Lower leg skin (tissue), 4 donors: Measurements from ENCODE around the gene MAGI2. TPM values are rescaled to one million over a fixed set of nuclear protein-coding genes. Genes with fewer than 3 reads are reported as not detected.

ENCODE experiments used
- DNase-seq, 2 donors: peaks; one replicate each; pipeline ENCODE4 v3.0.0-alpha.2; 2019; ENCODE audit warnings: low spot score in 2 of 2
- H3K4me3 ChIP-seq: fragments of 200-600 bp; sonication (generic); 2 replicates; pipeline ENCODE4 v1.5.1; 2017; ENCODE audit warnings: mild to moderate bottlenecking, low read depth; ENCODE audit not compliant: poor library complexity, severe bottlenecking
- POLR2A ChIP-seq, 2 donors: fragments of 450-650 bp; IDR thresholded peaks; one replicate each; pipeline ENCODE4 v1.6.1; 2016 to 2017; ENCODE audit warnings: antibody characterized with exemption in 2 of 2, mild to moderate bottlenecking in 1 of 2, moderate library complexity in 1 of 2
- WGBS, 2 donors: methylation state at CpG; one replicate each; pipeline ENCODE4 v1.1.5; 2018; 5-methylcytosine and 5-hydroxymethylcytosine counted together
- intact Hi-C: fragments of 100-400 bp; cut with DNase I; formaldehyde crosslinking; loops from one replicate; pipeline ENCODE4 v1.15.0; 2023; ENCODE audit warnings: low total_unique reads
- total RNA-seq, 4 donors: library from RNA; depleted of rRNA; stranded (reverse); fragments of >200 nt; gene quantifications; one replicate each; pipeline ENCODE4 v1.1.0, GENCODE V29; 2016
- TF ChIP-seq, protein P1 (sequence below), 3 donors: fragments of 450-650 bp; IDR thresholded peaks; one replicate each; pipeline ENCODE4 v1.5.1; 2016; ENCODE audit warnings: antibody characterized with exemption in 3 of 3, mild to moderate bottlenecking in 3 of 3, moderate library complexity in 2 of 3

Gene MAGI2
- total RNA-seq, 4 donors from 2014 or later = 1.6 to 3.0 (median 2.1) TPM

- DNase-seq = no peak
- 74 to 76% methylated on average over 4 of the region's 4 CpGs for WGBS, 2 donors
- no peak overlapping the region for H3K4me3 ChIP-seq
- TF ChIP-seq, protein P1, sequence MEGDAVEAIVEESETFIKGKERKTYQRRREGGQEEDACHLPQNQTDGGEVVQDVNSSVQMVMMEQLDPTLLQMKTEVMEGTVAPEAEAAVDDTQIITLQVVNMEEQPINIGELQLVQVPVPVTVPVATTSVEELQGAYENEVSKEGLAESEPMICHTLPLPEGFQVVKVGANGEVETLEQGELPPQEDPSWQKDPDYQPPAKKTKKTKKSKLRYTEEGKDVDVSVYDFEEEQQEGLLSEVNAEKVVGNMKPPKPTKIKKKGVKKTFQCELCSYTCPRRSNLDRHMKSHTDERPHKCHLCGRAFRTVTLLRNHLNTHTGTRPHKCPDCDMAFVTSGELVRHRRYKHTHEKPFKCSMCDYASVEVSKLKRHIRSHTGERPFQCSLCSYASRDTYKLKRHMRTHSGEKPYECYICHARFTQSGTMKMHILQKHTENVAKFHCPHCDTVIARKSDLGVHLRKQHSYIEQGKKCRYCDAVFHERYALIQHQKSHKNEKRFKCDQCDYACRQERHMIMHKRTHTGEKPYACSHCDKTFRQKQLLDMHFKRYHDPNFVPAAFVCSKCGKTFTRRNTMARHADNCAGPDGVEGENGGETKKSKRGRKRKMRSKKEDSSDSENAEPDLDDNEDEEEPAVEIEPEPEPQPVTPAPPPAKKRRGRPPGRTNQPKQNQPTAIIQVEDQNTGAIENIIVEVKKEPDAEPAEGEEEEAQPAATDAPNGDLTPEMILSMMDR (IDR thresholded peaks at IDR 0.05) = no peak
- no peak for TF ChIP-seq POLR2A (IDR thresholded peaks at IDR 0.05)
- intact Hi-C loops = no loop called here
These were observed 114.1 kb downstream of the MAGI2 start for GRCh38 chr7:79339208-79339925.

DNA sequence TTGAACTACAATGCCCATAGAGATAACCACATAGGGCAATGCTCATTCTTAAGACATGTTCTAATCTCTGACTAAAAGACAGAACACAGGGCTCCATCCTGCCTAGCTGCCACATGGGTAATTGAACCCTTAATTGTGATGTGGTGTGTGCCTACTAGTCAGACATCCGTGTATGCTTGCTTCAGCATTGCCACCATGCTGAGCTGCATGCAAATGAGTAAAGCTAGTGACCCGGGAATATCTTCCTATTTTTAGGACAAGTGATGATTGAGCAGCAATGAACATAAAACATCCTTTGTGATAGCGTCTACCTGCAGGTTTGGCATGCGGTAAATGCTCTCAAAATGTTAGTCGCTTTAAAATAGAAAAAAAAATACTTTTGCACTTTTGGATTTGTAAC lies 115.8 kb downstream of the MAGI2 start:
- TF ChIP-seq, protein P1 (IDR thresholded peaks at IDR 0.05) = no peak
- no peak for TF ChIP-seq POLR2A (IDR thresholded peaks at IDR 0.05)
- intact Hi-C loops = no loop called here
- no peak for DNase-seq
- no peak overlapping the region for H3K4me3 ChIP-seq
- 42 to 48% methylated on average over 5 of the region's 5 CpGs for WGBS, 2 donors

DNA sequence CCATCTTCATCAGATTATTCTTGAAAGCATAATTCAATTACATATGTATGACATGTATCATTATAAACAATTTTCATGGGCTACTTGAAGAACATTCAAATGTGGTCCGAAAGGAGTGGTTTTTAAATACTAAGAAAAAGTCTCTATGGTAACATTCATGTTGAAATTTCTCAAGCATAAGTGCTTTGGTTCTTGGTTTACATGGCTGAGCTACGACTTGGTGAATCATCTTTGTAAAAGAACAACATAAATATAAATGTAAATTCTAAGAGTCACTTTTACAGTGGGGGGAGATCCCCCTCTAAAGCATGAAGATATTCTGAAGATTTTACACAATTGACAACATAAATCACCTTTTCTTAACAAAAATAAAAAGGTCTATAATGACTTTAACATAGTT lies 118.6 kb downstream of the MAGI2 start:
- TF ChIP-seq, protein P1 (IDR thresholded peaks at IDR 0.05) = no peak
- no peak for TF ChIP-seq POLR2A (IDR thresholded peaks at IDR 0.05)
- no peak overlapping the region for H3K4me3 ChIP-seq
- WGBS, 2 donors = 85 to 87% methylated on average over 2 of the region's 2 CpGs
- no peak for DNase-seq
- intact Hi-C loops = no loop called here

GRCh38 chr7:79334334-79334733 lies 119.1 kb downstream of the MAGI2 start:
- no peak overlapping the region for H3K4me3 ChIP-seq
- TF ChIP-seq POLR2A (IDR thresholded peaks at IDR 0.05) = no peak
- TF ChIP-seq, protein P1 (IDR thresholded peaks at IDR 0.05) = no peak
- intact Hi-C loops = no loop called here
- no peak for DNase-seq

DNA sequence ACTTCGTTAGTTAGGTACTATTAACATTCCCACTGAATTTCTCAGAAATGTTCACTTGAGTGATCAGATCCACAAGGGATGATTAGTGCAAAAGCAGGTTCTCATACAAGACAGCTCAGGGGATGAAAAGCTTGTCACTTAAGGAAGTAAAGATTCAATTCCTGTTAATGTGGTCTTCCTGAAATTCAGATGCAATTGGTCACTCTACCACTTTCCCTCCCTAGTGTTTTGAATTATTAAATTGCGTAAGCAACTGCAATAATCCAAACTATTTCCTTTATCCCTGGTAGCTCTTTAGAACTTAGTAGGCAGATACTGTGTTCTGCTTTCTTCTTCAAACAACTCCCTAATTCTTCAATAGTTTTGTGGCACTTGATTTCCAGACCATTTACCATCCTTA lies 121.4 kb downstream of the MAGI2 start:
- intact Hi-C loops = no loop called here
- DNase-seq = no peak
- 0 to 27% methylated on average over 2 of the region's 2 CpGs for WGBS, 2 donors
- no peak overlapping the region for H3K4me3 ChIP-seq
- TF ChIP-seq, protein P1 (IDR thresholded peaks at IDR 0.05) = no peak
- TF ChIP-seq POLR2A (IDR thresholded peaks at IDR 0.05) = no peak

DNA sequence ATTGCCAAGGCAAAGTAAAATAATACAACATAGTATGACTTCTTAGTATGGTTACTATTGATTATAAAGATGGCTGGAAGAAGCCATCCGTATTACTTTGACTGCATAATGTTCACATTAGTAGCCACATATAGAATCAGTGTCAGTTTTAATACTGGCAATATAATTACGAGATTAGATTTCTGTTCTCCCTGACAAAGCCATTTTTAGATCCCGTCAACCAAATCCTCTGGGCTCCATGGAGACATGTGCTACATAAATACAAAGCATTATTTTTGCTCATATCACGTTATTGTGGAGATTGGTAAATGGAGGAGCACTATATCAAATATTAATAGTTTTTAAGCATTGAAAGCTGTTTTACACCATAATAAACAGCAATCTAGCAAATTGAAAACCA lies 124.0 kb downstream of the MAGI2 start:
- 93% methylated on average over 4 of the region's 4 CpGs for WGBS, 2 donors
- H3K4me3 ChIP-seq = no peak overlapping the region
- intact Hi-C loops = no loop called here
- no peak for DNase-seq
- no peak for TF ChIP-seq POLR2A (IDR thresholded peaks at IDR 0.05)
- TF ChIP-seq, protein P1 (IDR thresholded peaks at IDR 0.05) = no peak
